Ishikawa (cell line): Measurements from ENCODE around the gene MPZ.

Experiments
- CREB1 ChIP-seq: IDR thresholded peaks from 2 replicates; pipeline ENCODE4 v1.6.1; 2012; ENCODE audit warnings: low read depth
- EP300 ChIP-seq: IDR thresholded peaks from 2 replicates; pipeline ENCODE4 v1.6.1; 2012; ENCODE audit warnings: borderline replicate concordance
- FOXM1 ChIP-seq: IDR thresholded peaks from 2 replicates; pipeline ENCODE4 v1.6.1; 2012; ENCODE audit warnings: low read depth, borderline replicate concordance
- MAX ChIP-seq: IDR thresholded peaks from 2 replicates; pipeline ENCODE4 v1.6.1; 2012
- REST ChIP-seq: IDR thresholded peaks from 2 replicates; pipeline ENCODE4 v1.6.1; 2012; ENCODE audit warnings: low read depth, mild to moderate bottlenecking

GRCh38 chr1:161324020-161324419 is 14.3 kb upstream of the MPZ start:
- TF ChIP-seq MAX (no peak), CREB1 (no peak), EP300 (no peak), FOXM1 (no peak), REST (no peak)
